Raji (cell line): ENCODE measurements around the gene P2RY2.

ENCODE experiments used
- POLR2A ChIP-seq: IDR thresholded peaks from 2 replicates; pipeline ENCODE4 v1.6.1; 2011; ENCODE audit warnings: low read depth, low read length, control low read depth; ENCODE audit not compliant: insufficient read depth

The P2RY2 gene

GRCh38 chr11:73258104-73259035 lies 40.3 kb downstream of the P2RY2 start:
- TF ChIP-seq POLR2A, result no peak

- no peak for TF ChIP-seq POLR2A
Observed at GRCh38 chr11:73259406-73260126, 41.5 kb downstream of the P2RY2 start.

- no peak for TF ChIP-seq POLR2A
Observed at GRCh38 chr11:73260127-73260457, 42.0 kb downstream of the P2RY2 start.

DNA sequence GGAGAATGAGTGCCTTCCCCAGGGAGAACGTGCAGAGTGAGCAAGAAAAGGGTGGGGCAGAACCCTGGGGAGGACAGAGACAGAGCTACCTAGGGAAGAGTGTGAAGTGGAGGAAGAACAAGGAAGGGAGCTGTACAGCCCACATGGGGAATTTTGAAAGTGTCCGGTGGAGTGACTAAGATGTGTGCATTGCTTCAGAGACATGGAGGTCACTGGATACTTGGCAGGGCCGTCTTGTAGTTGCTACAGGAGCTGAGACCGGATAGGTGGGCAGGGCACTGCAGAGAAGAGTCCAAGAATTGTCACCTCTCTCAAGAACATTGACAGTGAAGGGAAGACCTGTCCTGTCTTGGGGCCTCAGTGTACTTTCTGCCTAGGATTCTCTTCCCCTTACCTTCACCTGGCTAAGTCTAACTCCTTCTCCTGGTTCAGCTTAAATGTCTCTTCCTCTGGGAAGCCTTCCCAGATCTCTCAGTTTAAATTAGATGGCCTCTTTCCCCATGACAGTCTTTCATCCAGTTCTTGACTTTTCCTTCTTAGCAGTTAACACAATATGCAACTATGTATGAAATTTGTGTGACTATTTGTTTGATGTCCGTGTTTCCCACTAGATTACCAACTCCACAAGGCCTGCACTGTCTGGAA lies 44.9 kb downstream of the P2RY2 start:
- TF ChIP-seq POLR2A, result no peak

DNA sequence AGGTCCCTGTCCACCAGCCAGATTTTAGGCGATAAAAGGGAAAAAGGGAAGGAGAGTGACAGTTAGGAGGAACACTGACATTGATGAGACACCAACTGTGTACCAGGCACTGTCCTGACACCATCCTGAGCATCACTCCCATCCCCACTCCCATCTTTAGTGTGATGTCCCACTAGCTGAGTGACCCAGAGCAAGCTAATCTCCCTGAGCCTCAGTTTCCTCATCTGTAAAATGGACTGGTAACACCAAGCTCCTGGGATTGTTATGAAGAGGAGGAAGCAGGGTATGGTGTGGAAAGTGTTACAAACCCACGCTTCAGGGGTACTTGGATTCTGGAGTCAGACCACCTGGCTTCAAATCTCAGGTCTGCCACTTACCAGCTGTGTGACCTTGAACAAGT lies 45.6 kb downstream of the P2RY2 start:
- no peak for TF ChIP-seq POLR2A

DNA sequence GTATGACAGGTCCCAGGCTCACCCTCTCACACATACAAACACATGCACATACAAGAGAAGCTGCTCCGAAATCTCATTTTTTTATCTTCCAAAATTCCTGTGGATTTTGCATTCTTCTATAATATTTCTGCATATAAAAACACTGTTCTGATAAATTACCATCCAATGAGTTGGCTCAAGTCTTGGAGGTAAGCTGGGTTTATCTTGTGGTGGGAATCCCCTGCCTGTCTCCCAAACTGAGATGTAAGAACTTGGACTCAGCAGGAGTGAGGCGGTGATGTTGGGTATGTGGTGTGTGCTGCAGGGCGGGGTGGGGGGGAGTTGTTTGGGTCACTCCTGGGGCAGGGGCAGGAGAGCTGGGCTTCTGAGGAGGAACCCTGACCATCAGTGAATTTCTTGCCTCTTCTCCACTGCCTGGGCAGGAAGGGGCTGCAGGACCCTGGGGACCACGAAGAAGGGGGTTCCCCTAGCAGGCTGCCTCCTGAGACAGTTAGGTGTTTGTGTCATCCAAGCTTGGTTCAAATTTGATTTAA lies 47.3 kb downstream of the P2RY2 start:
- no peak for TF ChIP-seq POLR2A

- no peak for TF ChIP-seq POLR2A
Observed at GRCh38 chr11:73265853-73266645, 48.0 kb downstream of the P2RY2 start.

DNA sequence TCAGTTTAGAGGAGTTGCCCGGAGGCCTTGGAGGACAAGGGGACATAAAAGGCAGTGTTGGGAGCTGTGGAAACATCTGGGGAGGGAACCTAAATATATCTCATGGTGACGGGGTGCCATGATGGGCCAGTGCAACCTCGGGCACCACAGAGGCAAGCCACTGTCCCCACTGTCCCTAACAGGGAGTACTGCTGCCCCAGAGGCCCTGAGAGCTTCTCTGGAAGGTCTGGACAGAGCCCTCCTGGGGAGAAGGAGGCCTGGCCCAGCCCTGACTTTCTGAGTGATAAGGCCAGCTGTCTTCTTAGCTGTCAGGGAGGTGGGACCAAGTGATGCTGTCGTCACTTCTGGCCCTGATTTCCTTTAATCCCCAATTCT lies 48.6 kb downstream of the P2RY2 start:
- no peak for TF ChIP-seq POLR2A

DNA sequence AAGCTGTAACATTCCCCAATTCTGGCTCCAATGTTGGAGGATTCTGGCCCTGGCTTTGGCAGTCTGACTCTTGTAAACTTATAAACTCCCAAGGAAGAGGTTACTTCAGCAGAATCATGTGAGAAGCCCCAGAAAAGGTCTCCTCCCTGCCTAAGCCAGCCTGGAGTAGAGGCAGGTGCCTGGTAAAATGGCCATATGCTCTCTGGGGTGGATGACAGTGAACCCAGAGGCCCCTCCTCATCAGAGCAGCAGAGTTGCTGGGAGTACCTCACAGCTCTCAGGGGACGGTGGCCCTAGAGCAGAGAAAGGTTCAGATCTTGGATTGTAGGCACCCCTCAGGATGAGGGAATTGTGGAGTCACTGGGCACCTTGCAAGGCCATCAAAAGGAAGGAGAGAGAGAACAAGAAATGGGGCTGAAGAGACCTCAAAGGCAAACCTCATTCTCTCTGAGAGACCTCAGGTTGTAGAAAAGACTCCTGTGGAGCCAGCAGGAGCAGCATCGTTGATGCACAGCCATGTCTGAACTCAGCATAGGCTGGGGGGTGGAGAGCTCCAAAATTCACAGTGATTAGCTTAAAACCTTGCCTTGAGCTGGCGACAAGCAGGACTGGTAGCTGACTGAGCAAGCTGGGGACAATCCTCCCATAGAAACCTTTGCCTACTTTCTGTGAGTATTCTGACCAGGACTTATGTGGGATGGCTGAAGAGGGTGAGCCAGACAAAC lies 49.2 kb downstream of the P2RY2 start:
- no peak for TF ChIP-seq POLR2A

DNA sequence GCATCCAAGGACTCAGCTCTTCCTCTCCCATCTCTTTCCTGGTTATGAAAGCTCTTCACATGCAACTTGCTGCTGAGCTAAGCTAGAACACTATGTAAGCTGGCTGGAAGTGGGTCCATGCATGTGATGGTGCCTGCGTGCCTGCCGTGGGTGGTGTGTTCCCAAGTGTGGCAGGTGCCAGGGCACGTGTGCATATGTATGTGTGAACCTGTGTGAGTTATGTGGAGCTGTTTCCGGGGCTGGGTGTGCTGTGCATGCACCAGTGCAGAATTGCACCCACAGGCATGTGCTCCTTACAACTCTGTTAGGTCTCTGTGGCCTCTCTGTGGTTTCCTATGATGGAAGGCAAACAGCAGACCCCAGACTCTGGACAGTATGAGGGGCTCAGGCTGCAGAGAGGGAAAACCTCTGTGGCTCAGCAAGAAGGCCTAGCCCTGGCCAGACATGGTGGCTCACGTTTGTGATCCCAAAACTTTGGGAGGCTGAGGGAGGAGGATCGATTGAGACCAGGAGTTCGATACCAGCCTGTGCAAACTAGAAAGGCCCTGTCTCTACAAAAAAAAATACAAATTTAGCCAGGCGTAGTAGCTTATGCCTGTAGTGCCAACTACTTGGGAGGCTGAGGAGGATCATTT lies 49.9 kb downstream of the P2RY2 start:
- TF ChIP-seq POLR2A, result no peak

DNA sequence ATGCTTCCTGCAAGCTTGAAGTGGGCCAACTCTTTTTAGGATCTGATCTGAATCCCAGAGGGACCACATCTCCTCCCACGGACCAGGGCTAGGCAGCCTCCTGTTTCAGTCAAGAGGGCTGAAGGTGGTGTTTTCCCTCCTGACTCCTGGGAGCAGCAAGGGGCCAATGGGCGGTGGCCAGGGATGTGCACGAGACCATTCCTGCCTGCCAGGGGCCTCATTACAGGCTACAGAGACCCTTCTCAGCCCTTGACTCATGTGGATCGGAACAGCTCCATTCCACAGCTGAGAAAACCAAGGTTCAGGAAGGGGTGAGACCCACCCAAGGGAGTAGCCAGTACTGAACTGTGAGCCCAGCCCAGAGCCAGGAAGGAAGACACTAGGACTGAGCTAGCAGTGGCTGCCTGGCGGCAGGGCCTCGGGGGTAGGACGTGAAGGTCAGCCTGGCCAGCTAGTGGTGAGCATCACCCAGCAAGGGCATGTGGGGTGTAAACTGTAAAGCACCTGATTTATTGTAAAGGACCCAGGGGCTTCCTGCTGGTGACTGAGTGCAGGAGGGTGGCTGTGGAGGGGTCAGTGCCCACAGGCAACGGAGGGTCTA lies 50.7 kb downstream of the P2RY2 start:
- TF ChIP-seq POLR2A, result no peak

- no peak for TF ChIP-seq POLR2A
Observed at GRCh38 chr11:73269459-73270015, 51.5 kb downstream of the P2RY2 start.
